GM18870 (cell line): ENCODE data around the gene AADAC.
"Not testable (repeated sequence)": the region's sequence is repeated elsewhere in the genome, so short reads cannot be mapped to it uniquely, and the experiment has no call there.

Experiments used
- ATAC-seq: cut with Tn5 transposase; IDR thresholded peaks from one replicate; pipeline ENCODE4 v1.9.1; 2021; ENCODE audit warnings: moderate library complexity; ENCODE audit not compliant: unreplicated experiment

The AADAC gene

DNA sequence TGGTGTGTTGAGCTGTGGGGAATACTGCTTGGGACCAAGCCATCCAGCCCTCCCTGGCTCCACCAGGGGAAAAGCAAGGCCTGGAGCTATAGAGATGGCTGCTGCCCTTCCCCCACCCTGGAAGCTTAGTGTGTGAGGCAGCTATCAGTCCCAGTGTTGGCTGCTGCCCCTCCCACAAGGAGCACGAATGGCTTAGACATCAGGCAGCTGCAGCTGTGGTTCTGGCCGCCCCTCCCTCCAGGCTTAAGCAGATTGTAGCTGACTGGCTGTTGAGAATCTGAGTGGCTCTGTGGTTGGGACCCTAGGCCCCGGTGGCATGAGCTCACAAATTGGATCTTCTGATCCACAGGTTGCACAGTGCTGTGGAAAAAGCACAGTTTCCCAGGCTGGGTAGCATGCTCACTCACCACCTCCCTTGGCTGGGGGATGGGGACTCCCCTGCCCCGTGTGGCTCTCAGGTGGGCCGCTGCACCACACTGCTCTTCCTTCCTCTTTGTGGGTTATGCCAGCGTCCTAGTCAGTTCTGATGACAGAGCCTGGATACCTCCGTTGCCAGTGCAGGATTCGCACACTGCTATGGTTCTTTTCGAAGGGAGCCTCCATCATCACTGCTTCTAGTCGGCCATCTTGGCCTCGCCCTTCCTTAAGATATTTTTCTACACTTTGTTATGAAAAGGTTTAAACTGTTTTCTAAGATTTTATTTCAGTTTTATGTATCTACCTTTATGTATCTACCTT is 38.3 kb downstream of the AADAC start:
- ATAC-seq = no peak

DNA sequence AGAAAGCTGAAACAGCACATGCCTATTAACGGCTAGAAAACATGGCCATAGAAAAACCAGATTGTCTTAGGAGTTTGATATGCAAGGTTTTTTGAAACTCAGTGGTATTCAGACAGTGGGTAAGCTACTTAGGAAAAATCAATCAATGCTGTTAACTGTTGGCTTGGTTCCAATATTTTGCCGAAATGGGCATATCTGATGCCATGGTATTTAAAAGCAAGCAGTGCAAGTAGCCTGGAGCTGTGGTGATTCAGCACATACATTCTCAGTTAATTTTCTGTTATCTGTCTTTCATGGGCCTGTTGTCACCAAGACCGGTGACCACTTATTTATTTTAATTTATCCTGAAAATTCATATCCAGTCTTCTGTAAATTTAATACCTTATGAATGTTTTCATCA is 42.2 kb downstream of the AADAC start:
- ATAC-seq = no peak

DNA sequence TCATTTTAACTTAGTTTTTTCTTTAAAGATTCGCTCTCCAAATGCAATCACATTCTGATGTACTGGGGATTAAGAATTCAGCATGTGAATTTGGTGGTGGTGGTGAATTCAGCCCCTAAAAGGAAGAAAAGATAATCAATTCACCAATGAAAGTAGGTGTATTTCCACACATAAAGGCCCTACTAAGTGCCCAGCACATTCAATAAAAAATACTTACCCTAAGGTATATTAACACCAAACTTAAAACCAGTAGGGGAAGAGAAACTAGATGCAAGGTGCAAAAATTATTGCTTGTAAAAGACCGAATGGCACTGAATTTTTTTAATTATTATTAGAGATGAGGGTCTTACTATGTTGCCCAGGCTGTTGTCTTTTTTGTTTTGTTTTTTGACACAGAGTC is 42.7 kb downstream of the AADAC start:
- no peak for ATAC-seq

DNA sequence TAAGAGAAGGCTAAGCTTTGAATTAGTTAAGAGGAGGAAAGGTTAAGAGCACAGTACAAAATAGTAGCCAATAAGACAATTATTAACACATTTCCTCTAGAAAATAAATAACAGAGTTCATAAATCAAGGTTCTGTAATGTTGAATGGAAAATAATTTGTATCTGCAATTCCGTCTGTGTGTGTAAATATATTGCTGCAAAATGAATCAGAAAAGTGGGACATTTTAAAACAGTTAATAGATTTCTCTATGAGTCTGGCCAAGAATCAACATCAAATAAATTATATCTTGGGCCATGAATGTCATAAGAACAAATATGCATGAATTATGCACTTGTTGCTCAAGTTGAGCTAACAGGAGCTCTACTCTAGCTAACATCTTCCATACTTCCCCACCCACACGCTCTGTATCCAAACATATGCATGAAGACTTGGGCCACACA is 45.3 kb downstream of the AADAC start:
- no peak for ATAC-seq

DNA sequence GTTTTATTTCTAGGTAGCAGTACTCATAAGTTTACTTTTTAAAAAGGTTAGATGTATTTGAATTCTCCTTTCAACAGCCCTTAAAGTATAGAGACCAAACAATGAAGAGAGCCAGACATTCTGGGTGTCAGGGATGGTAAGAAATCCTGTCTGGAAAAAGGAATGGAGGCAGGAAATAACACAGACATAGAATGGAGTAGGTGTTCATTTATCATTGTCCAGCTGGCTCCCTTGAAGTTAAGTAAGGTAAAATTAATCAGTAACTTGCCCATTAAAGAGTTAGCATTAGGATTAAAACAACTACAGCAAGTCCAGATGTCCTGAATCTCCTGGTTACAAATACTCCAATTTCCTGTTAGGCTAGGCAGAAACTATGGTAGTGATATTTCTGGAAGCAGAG is 46.0 kb downstream of the AADAC start:
- no peak for ATAC-seq

DNA sequence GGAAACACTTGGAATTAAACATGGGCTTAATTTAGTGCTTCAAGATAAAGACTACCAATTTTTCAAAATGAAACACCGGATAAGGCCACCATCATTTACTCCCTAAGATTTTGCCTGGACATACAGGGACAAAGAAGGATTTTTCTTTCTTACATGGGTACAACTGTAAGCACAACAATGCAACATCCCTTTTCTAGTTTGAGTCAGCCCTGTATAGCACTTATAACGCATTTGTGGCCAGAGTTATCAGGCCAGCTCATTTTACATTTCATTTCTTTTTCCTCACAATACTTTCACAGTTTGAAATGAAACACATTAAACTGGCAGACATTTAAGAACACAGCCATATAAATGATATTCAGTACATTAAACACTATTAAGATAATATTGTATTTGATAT is 49.7 kb downstream of the AADAC start:
- no peak for ATAC-seq

DNA sequence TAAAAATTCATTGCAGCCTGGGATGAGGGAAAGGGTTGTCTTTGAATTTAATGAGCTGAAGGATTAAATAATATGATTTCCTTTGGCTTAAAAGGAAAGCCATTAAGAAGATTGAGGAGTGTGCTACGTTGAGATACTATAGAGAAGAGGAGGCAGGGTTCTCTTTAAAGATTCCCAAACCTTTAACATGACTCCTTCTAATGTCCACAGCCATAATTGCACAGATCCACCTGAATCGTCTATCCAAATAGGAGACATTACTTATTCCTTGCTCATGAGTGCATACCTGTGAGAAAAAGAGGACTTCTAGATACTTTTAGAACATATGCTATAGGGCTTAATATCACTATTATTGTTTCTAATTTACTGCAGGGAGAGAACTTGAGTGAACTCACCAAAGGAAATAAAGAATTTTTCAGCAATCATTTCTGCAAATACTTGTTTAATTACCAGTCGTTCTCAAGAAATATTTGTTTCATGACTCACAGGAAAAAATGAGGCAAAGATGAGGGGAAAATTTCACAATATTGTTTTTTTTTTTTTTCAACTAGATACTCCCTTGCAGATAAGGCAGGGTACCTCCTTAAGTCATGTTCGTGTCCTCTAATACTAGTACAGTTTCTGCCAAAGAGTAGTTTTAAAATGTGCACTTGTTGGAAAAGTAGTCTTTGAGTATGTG is 50.6 kb downstream of the AADAC start:
- no peak for ATAC-seq

DNA sequence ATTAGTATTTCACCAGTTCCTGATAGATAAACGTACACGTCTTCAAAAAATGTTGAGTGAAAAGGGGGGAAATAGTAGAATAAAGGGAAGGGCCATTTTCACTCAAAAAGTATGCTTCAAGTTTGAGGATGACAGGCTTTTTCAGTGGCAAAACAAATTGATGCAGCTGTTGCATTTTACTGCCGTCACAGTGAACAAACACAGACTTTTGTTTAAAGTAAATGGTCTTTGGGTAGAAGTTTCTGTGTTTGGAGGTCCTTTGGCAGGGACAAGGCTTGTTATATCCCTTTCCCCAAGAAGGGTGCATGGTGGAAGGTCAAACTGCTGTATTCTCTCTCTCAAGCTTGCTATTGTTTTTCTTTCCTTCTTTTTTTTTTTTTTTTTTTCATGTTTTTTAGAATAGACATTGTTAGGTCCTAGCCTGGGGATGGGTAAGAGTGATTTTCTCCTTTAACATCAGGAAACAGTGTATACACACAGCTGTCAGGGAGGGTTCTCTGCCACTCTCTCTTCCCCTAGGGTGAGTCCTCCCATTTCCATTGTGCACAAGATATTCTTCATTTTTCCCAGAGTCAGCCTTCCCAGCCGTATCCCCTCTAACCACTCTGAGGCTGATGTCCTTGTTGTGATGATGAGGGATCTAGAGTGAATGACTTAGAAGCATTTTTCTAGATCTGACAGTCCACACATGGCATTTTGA is 52.9 kb downstream of the AADAC start:
- ATAC-seq = no peak

DNA sequence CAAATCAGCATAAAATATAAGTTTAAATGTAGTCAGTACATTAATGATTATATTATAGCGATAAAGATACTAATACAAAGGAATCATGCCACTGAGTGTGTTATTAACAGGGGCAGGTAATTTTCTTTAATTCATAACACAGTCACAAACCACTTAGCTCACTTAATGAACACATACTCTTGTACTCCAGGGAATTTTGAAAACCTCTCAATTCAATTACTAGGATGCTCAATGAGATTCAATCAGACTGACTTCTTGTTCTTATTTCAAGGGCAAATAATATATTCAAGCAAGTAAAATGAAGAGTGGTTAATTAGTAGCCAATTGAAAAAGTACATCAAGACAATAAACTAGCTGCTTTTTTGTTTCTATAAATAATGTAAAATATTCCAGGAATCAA is 53.8 kb downstream of the AADAC start:
- no peak for ATAC-seq

DNA sequence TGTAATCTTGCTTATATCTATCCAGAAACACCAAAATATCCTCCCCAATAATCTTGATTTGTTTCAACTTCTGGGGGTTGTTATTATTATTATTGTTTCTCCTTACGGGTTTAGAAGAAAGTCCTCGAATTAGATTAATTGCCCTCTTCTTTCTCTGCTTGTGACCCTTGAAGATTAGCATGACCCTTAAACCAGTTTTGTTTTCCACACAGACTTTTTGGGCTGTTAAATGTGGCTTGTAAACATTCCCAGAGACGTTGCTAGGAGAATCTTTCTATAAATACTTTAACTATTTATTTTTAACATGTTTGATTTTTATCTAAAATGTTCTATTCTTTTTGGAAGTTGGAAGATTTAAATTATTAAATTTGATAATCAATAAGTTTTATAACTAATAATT is 55.3 kb downstream of the AADAC start:
- ATAC-seq = no peak

DNA sequence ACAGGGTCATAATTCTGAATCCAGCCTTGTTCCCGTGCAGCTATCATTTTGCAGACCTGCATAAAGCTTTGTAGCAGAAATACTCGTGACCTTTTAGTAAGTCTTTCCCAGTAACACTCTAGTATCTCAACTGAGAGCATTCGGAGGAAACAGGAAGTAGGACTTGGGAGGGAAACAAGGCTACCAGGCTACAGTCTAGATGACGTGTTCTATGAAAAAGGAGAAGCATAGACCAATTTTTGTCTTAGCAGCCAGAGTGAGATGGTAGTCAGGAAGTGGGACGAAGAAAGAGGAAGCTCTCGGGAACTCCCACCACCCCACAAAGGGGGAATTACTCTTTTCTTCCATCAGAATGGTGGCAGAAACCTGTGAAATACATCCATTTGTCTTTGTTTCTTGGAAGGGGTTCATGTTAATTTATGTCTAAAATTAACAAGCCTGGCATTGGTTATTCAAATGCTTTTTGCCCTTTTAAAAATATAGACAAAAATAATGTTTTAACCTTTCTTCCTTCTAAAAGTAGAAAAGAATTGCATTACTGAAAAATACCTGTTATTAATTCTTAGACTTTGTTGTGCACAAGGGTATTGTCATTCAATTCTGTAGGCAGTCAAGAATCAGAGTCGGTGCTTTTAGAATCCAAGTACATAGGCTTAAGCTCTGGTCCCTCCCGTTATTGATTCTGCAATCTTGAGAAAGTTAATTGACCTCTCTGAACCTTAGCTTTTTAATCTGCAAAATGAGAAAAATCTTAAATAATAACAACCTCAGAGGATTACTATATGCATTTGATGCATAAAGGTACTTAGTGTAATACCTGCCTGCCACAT is 57.9 kb downstream of the AADAC start:
- ATAC-seq = peak; percentile 88

DNA sequence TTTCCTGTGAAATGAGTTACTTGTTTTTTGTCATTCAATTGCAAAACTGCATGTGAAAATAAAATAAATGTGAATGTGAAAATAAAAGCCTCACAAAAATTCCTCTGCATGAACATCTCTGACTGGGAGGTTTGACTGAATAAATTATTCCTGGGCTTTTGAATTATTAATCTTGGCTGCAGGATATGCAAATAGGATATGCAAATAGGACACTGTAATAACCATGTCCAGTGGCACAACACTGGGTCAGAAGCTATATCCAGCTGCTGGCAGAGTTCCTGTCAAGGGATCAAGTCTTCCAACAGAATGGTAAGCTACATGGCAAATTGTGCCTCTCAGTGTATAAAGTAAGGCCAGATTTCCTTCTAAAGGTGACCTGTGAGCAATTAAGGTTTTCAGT is 59.5 kb downstream of the AADAC start, which contains the start of gene SUCNR1:
TSS of gene SUCNR1 (plus strand) at position 246 of the 400 bp plus-strand sequence. CDS start 6,250 bp downstream, outside the sequence.
- ATAC-seq = no peak

DNA sequence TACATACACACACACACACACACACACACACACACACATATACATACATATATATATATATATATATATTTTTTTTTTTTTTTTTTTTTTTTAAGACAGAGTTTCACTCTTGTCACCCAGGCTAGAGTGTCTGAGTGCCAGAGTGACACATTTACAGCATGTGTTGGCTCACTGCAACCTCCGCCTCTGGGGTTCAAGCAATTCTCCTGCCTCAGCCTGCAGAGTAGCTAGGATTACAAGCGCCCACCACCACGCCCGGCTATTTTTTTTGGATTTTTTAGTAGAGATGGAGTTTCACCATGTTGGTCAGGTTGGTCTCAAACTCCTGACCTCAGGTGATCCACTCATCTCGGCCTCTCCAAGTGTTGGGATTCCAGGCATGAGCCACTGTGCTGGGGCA is 60.2 kb downstream of the AADAC start:
- ATAC-seq = not testable (repeated sequence)

DNA sequence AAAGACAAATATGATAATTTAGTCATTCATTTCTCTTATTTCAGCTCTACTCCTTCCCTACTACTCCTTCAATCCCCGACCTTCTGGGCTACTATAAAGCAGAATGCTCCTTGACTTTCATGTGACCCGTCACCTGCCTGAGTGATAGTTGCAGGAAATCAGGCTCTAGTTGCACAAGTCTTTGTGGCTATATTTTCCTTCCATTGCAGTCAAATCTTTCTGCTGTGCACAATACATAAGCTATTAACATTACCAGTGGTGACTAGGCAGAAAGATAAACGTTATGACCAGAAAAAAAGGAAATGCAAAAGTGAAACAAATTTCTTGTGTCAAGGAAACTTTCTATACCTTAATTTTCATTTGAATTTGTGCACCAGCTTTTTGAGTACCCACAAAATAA is 61.8 kb downstream of the AADAC start:
- ATAC-seq = peak; percentile 68

DNA sequence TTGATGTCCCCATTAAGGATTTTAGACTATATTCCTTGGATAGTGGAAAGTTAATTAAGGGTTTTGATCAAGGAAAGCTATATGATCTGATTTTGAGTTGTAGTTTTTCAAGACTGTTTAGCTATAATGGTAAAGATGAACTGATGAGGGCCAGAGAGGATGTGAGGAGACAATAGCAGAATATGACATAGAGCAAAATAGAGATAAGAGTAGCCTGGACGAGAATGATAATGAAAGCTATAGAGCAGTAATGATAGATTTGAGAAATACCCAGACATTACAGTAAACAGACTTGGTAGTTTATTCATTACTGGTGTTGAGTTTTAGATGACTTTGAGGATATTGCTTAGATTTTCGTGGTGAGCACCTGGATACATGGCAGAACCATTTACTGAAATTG is 63.4 kb downstream of the AADAC start:
- ATAC-seq = no peak
